Stimulated activated CD8-positive, alpha-beta memory T cell treated with anti-CD3 and anti-CD28 coated beads, Interleukin-7, amount 100 ng/mL, for 1 hour (primary cell): ENCODE results near the gene AFF2.

Source experiments
- DNase-seq, 2 donors: peaks; one replicate each; pipeline ENCODE4 v3.0.0-alpha.2; 2020; ENCODE audit warnings: low read depth in 2 of 2

Gene AFF2

DNA sequence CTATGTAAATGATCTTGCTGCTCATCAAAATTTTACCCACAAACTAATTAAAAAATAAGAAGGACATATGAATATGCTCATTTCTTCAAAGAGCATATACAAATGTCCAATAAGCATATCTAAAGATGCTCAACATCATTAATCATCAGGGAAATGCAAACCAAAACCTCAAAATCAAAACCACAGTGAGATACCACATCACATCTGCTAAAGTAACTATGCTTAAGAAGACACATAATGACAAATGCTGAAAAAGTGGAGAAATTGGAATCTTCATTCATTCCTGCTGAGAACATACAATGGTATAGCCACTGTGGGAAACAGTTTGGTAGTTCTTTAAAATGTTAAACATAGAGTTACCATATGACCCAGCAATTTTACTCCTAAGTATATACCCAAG lies 81.9 kb downstream of the AFF2 start:
- DNase-seq, result no peak

DNA sequence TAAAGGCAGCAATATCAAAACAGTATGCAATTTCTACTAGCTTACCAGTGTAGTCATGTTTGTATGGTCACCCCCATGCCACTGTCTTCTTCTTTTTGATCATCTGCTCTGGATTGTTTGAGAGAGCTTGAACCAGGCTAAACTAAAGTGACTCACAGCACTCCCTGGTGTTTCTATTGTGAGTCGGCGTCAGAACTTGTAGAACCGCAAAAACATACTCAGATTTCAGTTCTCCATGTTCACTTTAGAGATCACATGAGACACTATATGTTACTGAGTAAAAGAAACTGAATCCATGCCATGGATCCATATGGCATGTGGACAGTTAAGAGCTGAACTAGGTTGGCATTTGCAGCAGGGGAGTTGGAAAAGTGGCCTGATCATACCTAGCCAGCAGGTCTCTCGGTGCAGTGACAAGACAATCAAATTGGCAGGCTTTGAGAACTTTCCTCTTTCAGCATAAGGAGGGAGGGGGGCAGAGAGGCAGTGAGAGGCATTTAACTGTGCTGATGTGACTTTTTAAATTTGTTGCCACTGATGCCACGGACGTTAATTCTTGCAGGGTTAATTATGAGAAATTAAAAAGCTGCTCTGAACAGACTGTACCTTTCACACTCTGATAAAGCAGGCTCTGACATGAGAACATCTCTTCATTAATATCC lies 88.4 kb downstream of the AFF2 start:
- DNase-seq, result no peak

DNA sequence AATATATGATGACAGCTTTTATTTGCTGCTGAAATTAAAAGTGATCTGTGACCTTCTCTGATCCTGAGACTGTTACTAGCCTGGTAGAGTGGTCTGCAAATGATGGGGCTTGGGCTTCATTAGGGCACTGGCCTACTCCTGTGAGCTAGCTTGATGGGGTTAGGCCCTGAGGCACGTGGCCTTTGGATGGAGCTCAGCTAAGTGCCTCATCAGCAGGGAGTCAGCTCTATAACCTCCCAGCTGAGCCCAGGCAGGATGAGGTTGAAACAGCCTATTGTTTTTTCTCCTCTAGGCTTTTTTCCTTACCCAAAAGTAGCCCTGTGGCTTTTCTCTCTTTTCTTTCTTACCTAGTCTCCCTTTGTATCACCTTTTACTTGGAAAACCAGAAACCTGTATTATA lies 92.2 kb downstream of the AFF2 start:
- no peak for DNase-seq

DNA sequence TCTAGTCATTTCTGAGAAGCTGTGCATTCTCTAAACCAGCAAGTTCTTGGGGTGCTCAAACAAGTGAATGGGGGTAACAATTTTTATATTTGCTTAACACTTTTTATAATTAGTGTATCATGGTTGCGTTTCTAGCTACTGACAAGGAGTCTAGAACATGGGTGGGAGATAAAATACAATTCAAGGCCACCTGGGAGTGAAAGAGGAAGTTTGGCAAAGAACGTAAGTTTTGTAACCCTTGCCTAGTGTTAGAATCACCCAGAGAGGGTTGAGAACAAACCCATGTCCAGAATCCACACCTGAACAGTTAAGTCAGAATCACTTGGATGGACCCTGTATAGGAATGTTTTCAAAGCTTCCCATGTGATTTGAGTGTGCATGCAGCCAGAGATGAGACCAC lies 92.7 kb downstream of the AFF2 start:
- DNase-seq, result no peak

DNA sequence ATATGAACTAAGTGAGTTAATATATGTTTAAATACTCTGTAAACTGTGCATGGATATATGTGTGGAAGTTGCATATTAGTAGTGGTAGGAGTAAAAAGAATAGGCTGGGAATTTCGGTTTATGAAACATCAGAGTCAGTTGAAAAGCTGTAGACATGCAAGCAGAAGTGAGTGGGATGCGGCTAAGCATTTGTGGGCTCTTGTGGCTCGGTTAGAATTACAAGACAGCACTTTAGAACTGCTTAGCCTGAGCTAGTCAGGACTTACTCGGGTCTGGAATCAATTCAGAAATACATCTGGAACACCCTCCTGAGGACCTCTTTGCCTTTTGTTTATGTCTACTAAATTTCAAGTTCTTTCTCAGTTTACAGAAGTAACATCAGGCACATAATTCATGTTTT lies 93.6 kb downstream of the AFF2 start:
- no peak for DNase-seq

DNA sequence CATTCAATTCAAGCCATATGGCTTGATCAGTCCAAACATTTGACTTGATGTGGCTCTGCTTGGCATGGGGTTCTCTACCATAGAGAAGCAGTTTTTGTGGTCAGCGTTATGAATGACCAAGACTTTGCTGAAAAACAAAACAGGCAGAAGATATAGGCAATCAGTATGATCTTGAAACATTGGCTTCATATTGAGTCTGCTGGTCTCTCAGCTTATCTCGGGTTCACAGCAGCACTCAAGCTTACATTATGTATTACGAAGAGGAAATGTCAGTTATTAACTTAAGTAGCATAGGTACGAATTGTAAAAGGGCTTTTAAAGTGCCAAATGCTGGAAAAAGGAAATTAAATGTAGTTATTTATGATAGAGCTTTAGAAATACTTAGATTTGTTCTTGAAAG lies 99.0 kb downstream of the AFF2 start:
- no peak for DNase-seq

DNA sequence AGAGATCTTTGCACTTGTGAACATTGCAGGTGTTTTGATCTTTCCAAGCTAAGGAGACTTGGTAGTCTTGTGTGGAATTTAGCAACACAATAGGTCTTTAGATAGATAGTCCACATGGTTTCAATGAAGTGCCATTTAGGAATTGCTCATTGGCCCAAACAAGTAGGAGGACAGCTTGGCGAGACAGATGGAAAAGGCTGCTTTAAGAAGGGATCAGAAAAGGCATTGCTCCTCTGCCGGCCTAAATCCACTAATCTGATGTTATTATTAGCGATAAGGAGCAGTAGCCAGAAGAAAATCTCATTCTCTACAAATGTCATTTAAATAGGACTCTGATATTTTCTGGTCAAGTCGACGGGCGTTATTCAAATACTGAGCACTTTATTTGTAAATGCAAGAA lies 99.7 kb downstream of the AFF2 start:
- DNase-seq, result no peak

DNA sequence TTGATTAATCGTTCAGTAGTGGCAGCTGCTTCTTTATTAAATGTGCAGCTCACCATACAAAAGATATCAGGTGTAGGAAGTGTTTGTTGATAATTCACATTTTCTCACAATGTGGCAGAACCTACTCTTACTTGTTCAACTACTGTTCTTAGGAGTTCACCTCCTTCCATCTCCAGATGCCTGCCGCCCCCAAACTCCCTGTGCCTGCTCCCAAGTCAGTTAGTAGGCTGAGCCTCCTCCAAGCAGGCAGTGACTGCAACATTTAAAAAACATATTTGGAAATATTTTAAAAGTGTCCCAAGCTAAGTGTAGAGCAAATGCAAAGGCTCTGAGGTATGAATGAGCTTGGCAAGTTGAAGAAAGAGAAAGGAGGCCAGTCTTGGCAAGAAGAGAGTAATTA lies 100.2 kb downstream of the AFF2 start:
- no peak for DNase-seq

DNA sequence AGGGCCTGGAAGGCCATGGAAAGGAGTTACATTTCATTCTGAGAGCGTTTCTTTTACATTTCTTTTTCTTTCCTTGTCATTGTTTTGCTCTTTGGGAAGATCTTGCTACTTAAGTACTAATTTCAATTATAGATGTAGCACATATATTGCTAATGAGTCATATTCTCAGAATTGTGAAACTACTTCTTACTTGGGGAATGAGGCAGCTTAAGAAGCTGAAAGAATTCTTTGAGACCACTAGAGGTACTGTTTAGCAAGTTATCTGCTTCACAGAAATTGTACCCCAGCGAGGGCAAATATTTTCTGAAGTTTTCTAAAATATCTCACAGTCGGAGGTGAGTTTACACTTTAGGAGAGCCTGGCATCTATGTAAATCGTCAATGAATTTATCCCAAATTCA lies 100.6 kb downstream of the AFF2 start:
- DNase-seq, result no peak

DNA sequence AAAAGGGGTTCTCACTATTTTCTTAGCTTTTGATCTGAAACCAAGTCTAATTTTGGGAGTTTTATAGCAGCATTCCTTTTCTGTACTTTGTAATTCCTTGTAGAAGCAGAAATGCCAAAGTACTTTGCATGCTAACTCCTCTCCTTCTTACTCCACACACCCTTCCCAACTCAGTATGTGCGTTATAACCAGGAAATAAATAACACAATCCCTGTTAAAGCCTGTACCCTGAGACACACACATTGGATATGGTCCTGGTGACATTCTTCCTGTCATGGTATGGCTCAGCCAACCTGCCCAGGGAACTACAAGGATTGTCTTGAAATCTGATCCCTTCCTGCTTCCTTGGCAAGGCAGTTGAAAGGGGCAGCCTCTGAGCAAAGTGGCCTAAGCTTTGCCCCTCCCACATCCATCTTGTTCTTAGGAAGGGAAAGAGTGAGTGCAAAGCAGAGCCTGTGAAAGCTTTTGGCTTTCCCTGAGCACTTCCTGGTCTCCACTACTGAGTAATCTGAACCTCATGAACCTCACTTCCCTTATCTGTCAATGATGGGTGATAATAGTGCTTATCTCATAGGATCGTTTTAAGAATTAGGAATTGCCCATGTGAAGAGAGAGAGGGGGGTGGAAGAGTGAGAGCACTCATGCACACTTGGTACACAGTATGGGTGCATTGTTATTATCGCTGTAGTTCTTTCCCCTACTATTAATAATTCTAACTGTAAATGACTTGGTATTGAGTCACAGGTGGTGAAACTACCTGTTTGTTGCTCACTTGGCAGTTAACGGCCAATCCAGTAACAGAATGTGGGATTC lies 109.3 kb downstream of the AFF2 start:
- DNase-seq, result no peak

DNA sequence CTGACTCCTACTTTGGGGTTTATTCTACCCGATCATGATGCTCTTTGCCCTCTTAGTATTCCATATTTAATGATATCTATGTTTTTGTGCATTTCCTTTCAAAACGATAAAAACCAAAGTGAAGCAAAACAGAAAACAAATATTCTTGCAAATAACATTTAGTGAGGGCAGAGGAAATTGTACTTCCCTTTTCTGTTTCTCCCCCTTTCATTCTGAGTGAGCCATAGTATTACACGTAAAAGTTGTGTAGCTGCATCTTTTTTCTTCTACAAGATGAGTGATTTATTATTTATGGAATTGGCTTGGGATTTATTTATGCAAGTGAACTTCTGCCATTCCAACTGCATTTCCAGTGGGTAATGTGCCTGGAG lies 109.9 kb downstream of the AFF2 start:
- no peak for DNase-seq

DNA sequence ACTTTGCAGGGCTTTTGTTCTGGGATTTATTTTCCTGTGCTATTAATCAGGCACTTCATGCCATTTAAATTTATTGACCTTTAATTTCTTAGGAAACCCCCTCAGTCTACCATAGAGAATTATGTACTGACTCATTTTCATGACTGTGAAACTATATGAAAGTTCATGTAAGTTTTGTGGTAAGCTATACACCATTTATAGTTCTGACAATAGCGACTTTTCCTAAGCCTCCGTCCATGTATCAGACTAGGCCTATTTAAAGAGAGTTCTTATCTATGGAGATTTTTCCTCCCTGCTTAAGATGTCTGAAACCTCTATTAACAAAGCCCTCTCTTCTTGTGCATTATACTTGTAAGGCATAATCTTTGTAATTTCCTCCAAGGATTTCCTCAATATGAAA lies 111.6 kb downstream of the AFF2 start:
- no peak for DNase-seq

DNA sequence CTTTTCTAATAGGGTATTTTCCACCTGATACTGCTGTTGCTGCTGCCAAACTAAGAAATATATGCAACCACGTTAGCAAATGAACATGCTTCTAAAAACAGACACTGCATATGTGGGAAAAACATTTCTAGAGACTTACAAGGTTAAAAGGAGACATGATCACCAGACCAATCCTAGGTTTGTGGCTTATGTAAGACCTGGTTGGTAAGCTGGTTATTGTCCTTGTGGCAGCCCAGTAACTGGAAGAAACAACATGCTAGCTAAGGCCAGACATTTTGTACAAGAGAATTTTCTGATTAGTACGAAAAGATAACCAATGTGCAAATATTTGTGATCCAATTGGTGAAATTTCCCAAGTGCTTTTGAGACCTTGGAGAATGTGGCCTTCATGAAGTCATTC lies 112.0 kb downstream of the AFF2 start:
- no peak for DNase-seq

DNA sequence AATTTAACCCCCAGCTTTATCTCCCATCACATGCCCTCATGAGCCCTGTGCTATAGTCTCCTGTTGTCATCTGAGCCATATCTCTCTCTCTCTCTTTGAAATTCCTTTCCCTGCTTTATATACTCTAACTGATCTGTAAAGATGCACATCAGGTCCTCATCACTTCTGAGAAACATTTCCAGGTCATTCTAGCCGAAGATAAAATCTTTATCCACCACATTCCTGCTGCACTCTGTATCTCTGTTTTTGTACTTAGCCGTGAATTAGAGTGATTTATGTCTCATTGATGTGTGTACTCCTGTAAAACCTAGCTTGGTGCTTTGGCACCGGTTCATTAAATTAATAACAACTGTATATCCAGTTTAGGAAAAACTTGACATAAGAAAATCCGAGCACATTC lies 113.2 kb downstream of the AFF2 start:
- DNase-seq, result no peak

DNA sequence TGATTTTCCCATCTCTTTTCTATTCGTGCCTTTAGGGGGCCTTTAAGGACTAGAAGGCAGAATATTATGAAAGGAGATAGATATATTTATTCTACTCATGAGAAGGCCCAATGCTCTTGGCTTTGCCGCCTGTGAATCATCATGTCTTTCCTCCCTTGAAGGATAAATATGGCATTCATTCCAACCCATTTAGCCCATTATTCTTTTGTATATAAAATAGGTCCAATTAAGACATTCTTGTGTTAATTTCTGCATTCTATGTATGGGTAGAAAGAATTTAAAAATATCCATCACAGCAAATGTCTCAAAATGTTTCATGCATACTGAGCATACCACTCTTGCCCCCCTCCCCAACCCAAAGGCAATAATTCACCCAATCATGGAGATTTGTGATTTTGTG lies 115.1 kb downstream of the AFF2 start:
- DNase-seq, result no peak

DNA sequence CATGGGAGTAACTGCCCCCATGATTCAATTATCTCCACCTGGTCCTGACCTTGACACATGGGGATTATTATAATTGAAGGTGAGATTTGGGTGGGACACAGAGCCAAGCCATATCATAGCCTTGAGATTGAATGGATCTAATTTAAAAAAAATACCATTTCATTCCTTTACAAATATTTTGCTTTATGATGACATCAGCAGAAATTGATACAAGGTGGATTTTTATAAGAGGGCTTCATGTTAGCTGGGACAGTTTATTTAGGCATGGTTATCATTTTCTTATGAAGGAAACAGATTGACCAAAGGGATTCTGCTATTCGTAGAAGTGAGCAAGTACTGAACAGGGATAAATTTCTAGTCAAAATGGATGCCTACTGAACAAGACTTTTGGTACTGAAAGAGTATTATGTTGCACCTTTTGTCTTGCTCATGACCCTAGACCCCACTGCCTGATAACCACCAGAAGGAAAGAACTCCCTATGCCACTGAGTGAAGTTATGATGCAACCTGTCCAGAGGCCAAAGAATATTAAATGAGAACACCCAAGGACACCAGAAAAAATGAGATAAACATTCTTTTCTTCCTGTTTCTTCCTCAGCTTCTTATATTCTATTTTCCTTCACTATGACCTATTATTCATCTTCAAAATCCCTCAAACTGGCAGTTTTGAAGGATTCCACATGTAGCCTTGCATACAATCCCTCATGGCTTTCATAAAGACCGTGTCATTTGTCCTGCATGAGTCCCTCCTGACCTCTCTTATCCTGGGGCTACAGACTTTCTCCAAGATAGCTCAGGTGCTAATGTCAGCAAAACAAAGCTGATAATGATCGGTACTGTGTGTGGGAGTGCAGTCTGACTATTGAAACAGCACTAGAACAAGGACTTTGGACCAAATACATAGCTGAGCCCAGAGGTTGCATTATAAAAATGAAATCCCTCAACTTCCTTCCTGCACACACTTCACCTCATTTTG lies 118.3 kb downstream of the AFF2 start:
- no peak for DNase-seq

DNA sequence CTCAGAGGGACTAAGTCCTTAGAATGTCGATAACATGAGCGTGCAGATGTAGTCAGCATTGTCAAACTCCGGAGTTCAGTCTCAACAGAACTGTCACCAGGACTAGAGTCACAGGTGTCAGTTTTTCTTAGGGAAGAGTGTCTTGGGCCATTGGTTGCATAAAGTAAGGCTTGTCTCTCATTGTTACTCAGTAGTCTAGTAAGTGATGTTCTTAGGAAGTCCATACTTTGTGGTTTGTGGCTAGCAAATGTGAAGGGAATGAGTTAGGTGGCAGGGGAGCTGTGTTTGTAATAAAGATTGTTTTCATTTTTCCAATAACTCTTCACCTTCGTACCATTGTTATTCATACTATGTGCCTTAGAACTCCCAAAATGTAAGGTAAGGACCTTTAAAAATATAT lies 119.6 kb downstream of the AFF2 start:
- DNase-seq, result no peak

DNA sequence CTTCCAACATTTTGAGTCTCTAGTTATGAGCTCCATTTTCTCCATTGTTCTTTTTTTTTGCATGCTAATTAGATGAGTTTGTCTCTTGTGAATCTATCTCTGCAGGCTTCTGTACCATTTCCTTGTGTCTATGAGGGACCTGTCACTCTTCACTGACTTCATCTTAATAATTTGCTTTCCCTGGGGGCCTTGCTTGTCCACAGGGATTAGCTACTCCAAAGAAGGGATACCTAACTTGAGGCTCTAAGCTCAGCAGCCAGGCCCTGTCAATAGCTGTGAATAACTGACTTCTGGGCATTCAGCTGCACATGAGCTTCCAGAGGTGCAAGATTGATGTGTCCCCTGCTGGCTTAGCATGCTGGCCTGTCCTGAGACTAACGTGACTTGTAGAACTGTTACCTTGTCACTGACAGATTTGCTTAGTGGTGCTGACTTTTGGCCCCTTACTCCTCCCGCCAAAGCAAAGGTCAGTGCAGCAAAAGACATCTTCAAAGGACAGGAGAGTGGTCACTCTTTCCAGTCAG lies 124.6 kb downstream of the AFF2 start:
- no peak for DNase-seq

DNA sequence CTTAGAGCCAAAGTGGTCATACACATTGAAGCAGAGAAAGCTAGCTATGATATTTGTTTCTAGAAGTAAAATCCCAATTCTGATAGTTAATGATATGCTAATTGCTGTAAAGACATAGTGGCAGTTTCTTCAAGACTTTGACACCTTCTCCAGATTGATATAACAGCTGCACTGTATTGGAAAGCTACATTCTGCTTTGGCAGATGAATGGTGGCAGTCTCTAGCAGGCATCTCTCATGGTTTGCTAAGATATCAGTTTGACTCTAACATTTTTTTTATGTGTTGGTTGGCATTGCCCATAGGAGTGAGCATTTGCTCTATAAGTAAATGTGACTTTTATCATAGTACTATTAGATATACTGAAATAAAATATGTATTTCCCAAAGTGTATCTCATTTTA lies 128.2 kb downstream of the AFF2 start:
- no peak for DNase-seq

DNA sequence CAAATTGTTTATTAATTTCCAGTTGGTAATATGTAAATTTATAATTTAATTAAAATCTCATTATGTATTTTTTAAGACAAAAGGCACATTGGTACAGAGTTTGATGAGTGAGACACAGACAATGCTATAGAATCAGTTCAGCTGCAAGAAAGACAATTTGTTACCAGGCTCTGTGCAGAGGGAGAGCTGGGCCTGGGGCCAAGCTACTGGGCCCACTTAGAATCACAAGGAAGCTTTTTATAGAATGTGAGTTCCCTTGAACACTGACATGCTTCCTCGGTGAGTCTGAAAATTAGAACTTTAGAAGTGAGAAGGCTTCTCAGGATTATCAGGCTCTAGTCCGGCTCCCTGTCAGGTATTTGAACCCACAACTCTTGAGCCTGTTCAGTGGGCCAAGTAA lies 129.0 kb downstream of the AFF2 start:
- no peak for DNase-seq

DNA sequence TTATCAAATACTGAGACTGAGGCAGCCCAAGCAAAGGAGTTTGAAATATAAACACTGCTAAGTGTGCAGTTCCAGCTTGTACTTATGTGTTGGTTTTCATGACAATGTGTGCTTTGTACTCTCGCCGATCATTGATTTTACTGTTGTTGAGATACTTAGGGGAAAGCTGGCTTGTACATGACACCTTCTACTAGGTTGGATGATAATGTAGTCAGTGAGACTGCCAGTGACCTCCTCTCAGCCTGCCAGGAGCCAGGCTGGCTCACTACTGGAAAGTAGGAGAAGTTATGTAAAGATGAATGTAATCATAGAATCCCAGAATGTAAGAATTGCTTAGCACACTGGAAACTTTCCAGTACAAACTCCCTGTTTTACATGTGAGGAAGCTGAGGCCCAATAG lies 132.0 kb downstream of the AFF2 start:
- no peak for DNase-seq

DNA sequence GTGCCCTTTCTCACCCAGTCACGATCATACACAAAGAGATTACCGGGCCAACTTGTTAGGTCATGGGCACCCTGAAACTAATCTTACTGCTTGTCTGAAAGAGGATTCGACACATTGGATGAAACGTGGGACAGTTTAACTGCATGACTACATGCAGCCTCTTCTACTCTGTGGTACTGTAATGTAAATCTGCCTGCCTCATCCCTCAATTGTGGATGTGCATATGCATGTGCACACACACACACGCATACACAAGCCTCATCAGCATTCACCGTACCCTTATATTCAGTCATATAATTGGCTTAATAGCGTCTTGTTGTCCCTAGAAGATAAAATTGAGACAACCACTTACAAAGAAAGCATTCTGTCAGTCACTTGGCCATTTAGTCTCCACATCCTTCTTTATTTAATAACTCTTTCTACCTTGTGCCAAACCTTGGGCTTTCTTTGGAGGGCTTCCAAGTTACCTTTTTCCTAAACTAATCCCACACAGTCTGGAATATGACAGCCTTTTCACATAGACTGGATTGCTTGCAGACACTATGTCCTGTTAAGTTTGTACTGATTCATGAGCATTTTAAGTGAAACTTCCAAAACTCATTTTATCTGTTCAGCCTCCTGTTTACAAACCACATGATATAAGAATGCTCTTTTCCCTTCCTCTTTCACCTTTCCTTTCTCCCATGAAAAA lies 132.9 kb downstream of the AFF2 start:
- no peak for DNase-seq
